ENCODE data around the gene STPG4.

- TF ChIP-seq CTCF (IDR thresholded peaks at IDR 0.05), result no peak
- TF ChIP-seq POLR2A (IDR thresholded peaks at IDR 0.05), result no peak
Observed at GRCh38 chr2:47095349-47096020, 59.6 kb downstream of the STPG4 start.

All from thyroid gland (tissue), 4 donors.